H1 (cell line): ENCODE measurements around the gene RGS17. TPM values are rescaled to one million over a fixed set of nuclear protein-coding genes. Genes with fewer than 3 reads are reported as not detected.

Source experiments
- CTCF ChIA-PET: fragments of 300-600 bp; sonication (Branson Sonifier 250); formaldehyde crosslinking; loops from one replicate; lab custom pipeline; 2021; ENCODE audit not compliant: partially characterized antibody; lab: Charles Lee
- POLR2A ChIA-PET: fragments of 300-600 bp; sonication (Branson Sonifier 250); formaldehyde crosslinking; loops from one replicate; lab custom pipeline; 2021; ENCODE audit warnings: inconsistent platforms; ENCODE audit not compliant: partially characterized antibody; lab: Charles Lee
- DNase-seq, 2 experiments: peaks; one replicate each; pipeline versions ENCODE4 v3.0.0 to v3.0.0-alpha.2; 2010 to 2022; ENCODE audit warnings: low spot score in 2 of 2, low read depth in 1 of 2, mixed read lengths in 1 of 2
- FAIRE-seq: peaks from 2 replicates; lab custom pipeline; 2011; peaks lifted over from hg19 to GRCh38; lab: Jason Lieb, UNC
- H2AFZ ChIP-seq: 2 replicates; pipeline ENCODE4 v1.8.1; 2012; ENCODE audit warnings: low read length, inconsistent platforms
- H2AK5ac ChIP-seq: 2 replicates; pipeline ENCODE4 v1.6.1; 2013; ENCODE audit warnings: low read depth, low read length
- H2BK120ac ChIP-seq: replicated peaks from 2 replicates; pipeline ENCODE3; 2013; ENCODE audit warnings: low read depth, low read length, inconsistent platforms
- H2BK12ac ChIP-seq: 2 replicates; pipeline ENCODE4 v1.6.1; 2013; ENCODE audit warnings: low read depth, low read length
- H2BK15ac ChIP-seq: 2 replicates; pipeline ENCODE4 v1.6.1; 2013; ENCODE audit warnings: low read length
- H2BK20ac ChIP-seq: 2 replicates; pipeline ENCODE4 v1.6.1; 2013; ENCODE audit warnings: low read length
- H2BK5ac ChIP-seq: 2 replicates; pipeline ENCODE4 v1.6.1; 2013; ENCODE audit warnings: low read depth, low read length
- H3K14ac ChIP-seq: 2 replicates; pipeline ENCODE4 v1.6.1; 2013; ENCODE audit warnings: inconsistent platforms; ENCODE audit not compliant: insufficient read length
- H3K18ac ChIP-seq: 2 replicates; pipeline ENCODE4 v1.6.1; 2013; ENCODE audit warnings: low read length; ENCODE audit errors: extremely low read depth
- H3K23ac ChIP-seq: 2 replicates; pipeline ENCODE4 v1.6.1; 2013; ENCODE audit warnings: inconsistent platforms; ENCODE audit not compliant: insufficient read length
- H3K23me2 ChIP-seq: 2 replicates; pipeline ENCODE4 v1.6.1; 2013; ENCODE audit warnings: low read depth, low read length
- H3K27ac ChIP-seq: 2 replicates; pipeline ENCODE4 v1.6.1; 2011; ENCODE audit warnings: low read depth, low read length, inconsistent platforms
- H3K27me3 ChIP-seq, 4 experiments: replicated peaks in 1 of 4; 1 replicate in 1 of 4; 2 replicates in 3 of 4; pipeline versions ENCODE4 v1.6.1 to v1.8.1; 2011 to 2013; ENCODE audit warnings: low read length in 3 of 4, mild to moderate bottlenecking in 3 of 4, inconsistent platforms in 2 of 4, mixed read lengths in 2 of 4, moderate library complexity in 1 of 4; ENCODE audit not compliant: control insufficient read depth in 3 of 4, insufficient read depth in 3 of 4; ENCODE audit errors: extremely low read depth in 1 of 4
- H3K36me3 ChIP-seq, 4 experiments: 2 replicates each; pipeline versions ENCODE4 v1.6.1 to v1.8.1; 2011 to 2013; ENCODE audit warnings: mild to moderate bottlenecking in 4 of 4, low read length in 3 of 4, moderate library complexity in 2 of 4, control low read depth in 1 of 4, inconsistent platforms in 1 of 4; ENCODE audit not compliant: insufficient read depth in 4 of 4, control insufficient read depth in 2 of 4
- H3K4ac ChIP-seq: replicated peaks from 2 replicates; pipeline ENCODE3; 2013; ENCODE audit warnings: low read length, low read depth, mixed read lengths, inconsistent platforms; ENCODE audit not compliant: insufficient read length
- H3K4me1 ChIP-seq, 4 experiments: replicated peaks in 1 of 4; 1 replicate in 1 of 4; 2 replicates in 3 of 4; pipeline versions ENCODE4 v1.6.1 to v1.8.1; 2011 to 2013; ENCODE audit warnings: low read length in 3 of 4, inconsistent platforms in 2 of 4, mixed read lengths in 1 of 4; ENCODE audit not compliant: insufficient read depth in 4 of 4, control insufficient read depth in 3 of 4
- H3K4me2 ChIP-seq, 2 experiments: 2 replicates each; pipeline versions ENCODE4 v1.6.1 to v1.8.1; 2011 to 2013; ENCODE audit warnings: low read depth in 2 of 2, low read length in 2 of 2, control low read depth in 1 of 2, inconsistent platforms in 1 of 2, mild to moderate bottlenecking in 1 of 2; ENCODE audit not compliant: insufficient read depth in 1 of 2
- H3K4me3 ChIP-seq, 4 experiments: fragments of 200-600, 300-600 bp in 1 of 4; sonication (generic), shearing (Covaris generic), sonication (Bioruptor Twin) in 1 of 4; 2 replicates each; pipeline versions ENCODE4 v1.5.1 to v1.8.1; 2011 to 2016; ENCODE audit warnings: low read length in 4 of 4, low read depth in 3 of 4, control low read depth in 2 of 4, inconsistent platforms in 2 of 4, mild to moderate bottlenecking in 2 of 4, mixed read lengths in 1 of 4, moderate library complexity in 1 of 4; ENCODE audit not compliant: insufficient read depth in 2 of 4; ENCODE audit errors: extremely low read depth in 1 of 4
- H3K56ac ChIP-seq: replicated peaks from 2 replicates; pipeline ENCODE3; 2013; ENCODE audit warnings: low read depth, mild to moderate bottlenecking, mixed read lengths, low read length, inconsistent platforms; ENCODE audit not compliant: insufficient read length
- H3K79me1 ChIP-seq: 2 replicates; pipeline ENCODE4 v1.6.1; 2013; ENCODE audit warnings: low read depth, low read length, control low read depth
- H3K79me2 ChIP-seq, 2 experiments: 2 replicates each; pipeline versions ENCODE4 v1.6.1 to v1.8.1; 2012 to 2013; ENCODE audit warnings: low read length in 2 of 2, mild to moderate bottlenecking in 2 of 2, inconsistent platforms in 1 of 2; ENCODE audit not compliant: insufficient read depth in 2 of 2, control insufficient read depth in 1 of 2
- H3K9ac ChIP-seq, 4 experiments: replicated peaks in 1 of 4; 1 replicate in 1 of 4; 2 replicates in 3 of 4; pipeline versions ENCODE4 v1.6.1 to v1.8.1; 2011 to 2013; ENCODE audit warnings: low read depth in 3 of 4, low read length in 3 of 4, control low read depth in 2 of 4, mild to moderate bottlenecking in 2 of 4, moderate library complexity in 2 of 4, inconsistent platforms in 1 of 4; ENCODE audit errors: extremely low read depth in 1 of 4
- H3K9me3 ChIP-seq, 2 experiments: 2 replicates each; pipeline versions ENCODE4 v1.6.1 to v1.8.1; 2012 to 2013; ENCODE audit warnings: mild to moderate bottlenecking in 2 of 2, moderate library complexity in 2 of 2, control low read depth in 1 of 2, inconsistent platforms in 1 of 2, low read depth in 1 of 2, low read length in 1 of 2, mixed read lengths in 1 of 2; ENCODE audit not compliant: insufficient read depth in 2 of 2
- H4K20me1 ChIP-seq, 2 experiments: replicated peaks in 1 of 2; 2 replicates each; pipeline versions ENCODE3 to v1.8.1; 2011 to 2013; ENCODE audit warnings: inconsistent platforms in 2 of 2, low read length in 2 of 2, mild to moderate bottlenecking in 1 of 2; ENCODE audit not compliant: insufficient read depth in 2 of 2, control insufficient read depth in 1 of 2
- H4K5ac ChIP-seq: 2 replicates; pipeline ENCODE4 v1.6.1; 2013; ENCODE audit warnings: low read length, low read depth, mixed read lengths, inconsistent platforms; ENCODE audit not compliant: insufficient read length
- H4K8ac ChIP-seq: 2 replicates; pipeline ENCODE4 v1.8.0; 2013; ENCODE audit warnings: mild to moderate bottlenecking, moderate library complexity, low read length, inconsistent platforms; ENCODE audit not compliant: insufficient read depth; ENCODE audit errors: extremely low read depth
- H4K91ac ChIP-seq: replicated peaks from 2 replicates; pipeline ENCODE3; 2013; ENCODE audit warnings: low read length, mixed read lengths, inconsistent platforms; ENCODE audit not compliant: insufficient read length
- FOSL1 ChIP-seq: IDR thresholded peaks from 2 replicates; pipeline ENCODE4 v1.6.1; 2011; ENCODE audit warnings: mild to moderate bottlenecking, low read depth, low read length, moderate library complexity; ENCODE audit not compliant: insufficient read depth
- HDAC2 ChIP-seq, 2 experiments: fragments of 300-600 bp in 1 of 2; sonication (generic) in 1 of 2; IDR thresholded peaks; 2 replicates each; pipeline ENCODE4 v1.6.1; 2011 to 2012; ENCODE audit warnings: low read depth in 2 of 2, low read length in 2 of 2, mild to moderate bottlenecking in 2 of 2, moderate library complexity in 2 of 2, borderline replicate concordance in 1 of 2, inconsistent platforms in 1 of 2
- KDM1A ChIP-seq: fragments of 200-600, 300-600 bp; sonication (generic); IDR thresholded peaks from 2 replicates; pipeline ENCODE4 v1.7.1; 2016; ENCODE audit warnings: mild to moderate bottlenecking, low read length, borderline replicate concordance
- whole genome bisulfite sequencing, 2 experiments: shearing (Covaris generic) in 1 of 2; methylation state at CpG; one replicate each; pipeline versions ENCODE4 v1.1.6 to v1.1.7; 2013 to 2015; ENCODE audit warnings: low lambda C conversion rate in 2 of 2, mixed read lengths in 2 of 2, inconsistent platforms in 1 of 2, low coverage in 1 of 2, missing lambda C conversion rate in 1 of 2; ENCODE audit not compliant: insufficient replicate concordance in 2 of 2, insufficient coverage in 1 of 2, insufficient read length in 1 of 2; ENCODE audit errors: extremely low coverage in 1 of 2, missing lambda C conversion rate in 1 of 2; 5-methylcytosine and 5-hydroxymethylcytosine counted together
- polyA plus RNA-seq, 7 experiments: library from polyadenylated mRNA; depleted of rRNA in 3 of 7; stranded (reverse) in 5 of 7; unstranded in 2 of 7; fragments of >200 nt in 5 of 7; fragments of 200-250 nt in 2 of 7; gene quantifications; 1 replicate in 5 of 7; 2 replicates in 1 of 7; 4 replicates in 1 of 7; pipeline versions ENCODE4 v1.2.1 to v1.2.3, GENCODE V29; 2011 to 2013; ENCODE audit warnings: missing spikeins in 2 of 7, mixed read lengths in 2 of 7
- total RNA-seq: library from RNA; stranded (reverse); fragmentation: NEBNext Ultra II Directional; extraction: Animal tissue kit (Norgen Biotek cat#: 25700); gene quantifications from 2 replicates; pipeline ENCODE4 v1.2.1, GENCODE V29; 2021

Gene RGS17
- total and polyA plus RNA-seq, 2 of the 8 experiments (the other 6 are each of a cell fraction or from before 2014, with no cell fraction given), result 2.0 to 12.2 TPM

DNA sequence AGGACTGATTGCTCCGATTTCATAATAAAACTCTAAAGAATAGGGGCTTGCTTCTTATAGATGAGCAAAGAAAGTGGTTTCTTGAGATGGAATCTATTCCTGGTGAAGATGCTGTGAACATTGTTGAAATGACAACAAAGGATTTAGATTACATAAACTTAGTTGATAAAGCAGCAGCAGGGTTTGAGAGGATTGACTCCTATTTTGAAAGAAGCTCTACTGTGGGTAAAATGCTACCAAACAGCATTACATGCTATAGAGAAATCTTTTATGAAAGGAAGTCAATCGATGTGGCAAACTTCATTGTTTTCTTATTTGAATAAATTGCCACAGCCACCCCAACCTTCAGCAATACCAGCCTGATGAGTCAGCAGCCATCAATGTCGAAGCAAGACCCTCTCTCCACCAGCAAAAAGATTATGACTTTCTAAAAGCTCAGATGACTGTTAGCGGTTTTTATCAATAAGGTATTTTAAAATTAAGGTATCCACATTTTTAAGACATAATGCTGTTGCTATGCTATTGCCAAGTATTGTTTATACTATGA, 115.9 kb downstream of the RGS17 start:
- H3K56ac ChIP-seq, result no peak overlapping the region
- no peaks in the 10 kb centered on the region for H3K9me3 ChIP-seq
- H3K27me3 ChIP-seq, result no peaks in the 10 kb centered on the region
- DNase-seq (no peak), FAIRE-seq (no peak)
- no peaks in the 10 kb centered on the region for H3K36me3 ChIP-seq
- TF ChIP-seq KDM1A (no peak), HDAC2 (IDR thresholded peaks at IDR 0.05; ENCODE audit: borderline replicate concordance in 1 of 2, low read depth in 2 of 2, low read length in 2 of 2) (no peak), FOSL1 (no peak)
- H3K4ac ChIP-seq, result no peak overlapping the region
- H3K14ac ChIP-seq, result no peak overlapping the region
- ChIA-PET CTCF (interaction anchor here (0.6 to 1.0 kb wide), 2 partner anchors 9 to 148 kb away, joined by 3 read pairs; no protein-coding TSS in a partner anchor), POLR2A (interaction anchor here (1.7 kb wide), 1 partner anchor 32 kb away, joined by 5 read pairs; no protein-coding TSS in a partner anchor)
- H3K18ac ChIP-seq, result no peak overlapping the region
- no peaks in the 10 kb centered on the region for H3K4me1 ChIP-seq
- H3K4me2 ChIP-seq, result no peak overlapping the region
- no peak overlapping the region for H2AK5ac ChIP-seq
- 92% methylated on average over 4 of the region's 4 CpGs; no CpG with 5 or more reads in 1 of the 2 experiments for WGBS, 2 experiments
- H3K9ac ChIP-seq, result no peak overlapping the region
- no peaks in the 10 kb centered on the region for H3K79me2 ChIP-seq
- H2BK20ac ChIP-seq, result no peak overlapping the region
- H3K27ac ChIP-seq, result no peak overlapping the region
- no peaks in the 10 kb centered on the region for H3K79me1 ChIP-seq
- H4K91ac ChIP-seq, result no peak overlapping the region
- H4K8ac ChIP-seq, result no peak overlapping the region
- H2BK120ac ChIP-seq, result no peak overlapping the region
- no peak overlapping the region for H2BK15ac ChIP-seq
- no peak overlapping the region for H4K5ac ChIP-seq
- no peaks in the 10 kb centered on the region for H4K20me1 ChIP-seq
- H2BK5ac ChIP-seq, result no peak overlapping the region
- H2AFZ ChIP-seq, result no peak overlapping the region
- no peaks in the 10 kb centered on the region; the same call in 1 of the 2 replicates for H3K23me2 ChIP-seq
- no peak overlapping the region for H2BK12ac ChIP-seq
- H3K4me3 ChIP-seq, result no peak overlapping the region
- no peak overlapping the region for H3K23ac ChIP-seq
